HepG2 (cell line): Measurements from ENCODE around the gene TTPAL. TPM values are rescaled to one million over a fixed set of nuclear protein-coding genes. Genes with fewer than 3 reads are reported as not detected.
A peak's percentile ranks its signal among the peaks of the same experiment; 100 is the strongest.

Experiments
- BHLHE40 ChIP-seq: IDR thresholded peaks from 2 replicates; pipeline ENCODE4 v1.6.1; 2011; ENCODE audit warnings: low read length, improper control_type of control experiment
- BRCA1 ChIP-seq: sonication (generic); formaldehyde crosslinking; IDR thresholded peaks from 2 replicates; pipeline ENCODE4 v1.4.0; 2020; ENCODE audit warnings: missing genetic modification reagents
- CBX1 ChIP-seq: IDR thresholded peaks from one replicate; pipeline ENCODE4 v1.6.1; 2016; ENCODE audit warnings: antibody characterized with exemption, low read depth
- HHEX ChIP-seq: IDR thresholded peaks from 2 replicates; pipeline ENCODE4 v1.6.1; 2016; ENCODE audit warnings: control low read depth
- HOXA5 ChIP-seq: sonication (generic); formaldehyde crosslinking; IDR thresholded peaks from 2 replicates; pipeline ENCODE4 v1.4.0; 2020; ENCODE audit warnings: missing genetic modification reagents
- KDM5B ChIP-seq: sonication (generic); formaldehyde crosslinking; IDR thresholded peaks from 2 replicates; pipeline ENCODE4 v1.4.0; 2020; ENCODE audit warnings: missing genetic modification reagents, mild to moderate bottlenecking, borderline replicate concordance
- LBX2 ChIP-seq: sonication (generic); formaldehyde crosslinking; IDR thresholded peaks from 2 replicates; pipeline ENCODE4 v1.5.0; 2020; ENCODE audit warnings: missing genetic modification reagents, mild to moderate bottlenecking, borderline replicate concordance
- SETDB1 ChIP-seq: sonication (generic); formaldehyde crosslinking; IDR thresholded peaks from 2 replicates; pipeline ENCODE4 v1.5.1; 2020; ENCODE audit warnings: missing genetic modification reagents, mild to moderate bottlenecking, borderline replicate concordance
- SP1 ChIP-seq, 2 experiments: fragments of 450-650 bp in 1 of 2; sonication (generic) in 1 of 2; formaldehyde crosslinking in 1 of 2; IDR thresholded peaks; 2 replicates each; pipeline versions ENCODE4 v1.4.0 to v1.6.1; 2016 to 2020; ENCODE audit warnings: missing genetic modification reagents in 1 of 2
- SP2 ChIP-seq: sonication (generic); formaldehyde crosslinking; IDR thresholded peaks from 2 replicates; pipeline ENCODE4 v1.5.1; 2020; ENCODE audit warnings: mild to moderate bottlenecking, missing genetic modification reagents
- THAP9 ChIP-seq: sonication (generic); formaldehyde crosslinking; IDR thresholded peaks from 2 replicates; pipeline ENCODE4; 2020; ENCODE audit warnings: missing genetic modification reagents, mild to moderate bottlenecking, borderline replicate concordance
- WIZ ChIP-seq: sonication (generic); formaldehyde crosslinking; IDR thresholded peaks from 2 replicates; pipeline ENCODE4 v1.5.1; 2020; ENCODE audit warnings: mild to moderate bottlenecking, missing genetic modification reagents
- XRCC5 ChIP-seq: fragments of 200-400 bp; formaldehyde crosslinking; optimal IDR thresholded peaks from 2 replicates; pipeline ENCODE3; 2017; ENCODE audit warnings: mild to moderate bottlenecking, low read length
- YEATS4 ChIP-seq: sonication (generic); formaldehyde crosslinking; IDR thresholded peaks from 2 replicates; pipeline ENCODE4 v1.4.0; 2020; ENCODE audit warnings: missing genetic modification reagents, borderline replicate concordance
- ZNF143 ChIP-seq: sonication (generic); formaldehyde crosslinking; IDR thresholded peaks from 2 replicates; pipeline ENCODE4 v1.4.0; 2020; ENCODE audit warnings: missing genetic modification reagents
- ZNF251 ChIP-seq: sonication (generic); formaldehyde crosslinking; IDR thresholded peaks from 2 replicates; pipeline ENCODE4 v1.9.0; 2021; ENCODE audit warnings: mild to moderate bottlenecking, missing genetic modification reagents
- ZNF33B ChIP-seq: sonication (generic); formaldehyde crosslinking; IDR thresholded peaks from 2 replicates; pipeline ENCODE4 v1.5.1; 2020; ENCODE audit warnings: mild to moderate bottlenecking, missing genetic modification reagents
- ZNF773 ChIP-seq: sonication (generic); formaldehyde crosslinking; IDR thresholded peaks from 2 replicates; pipeline ENCODE4 v1.4.0; 2020; ENCODE audit warnings: missing genetic modification reagents, borderline replicate concordance
- ZNF777 ChIP-seq: sonication (generic); formaldehyde crosslinking; IDR thresholded peaks from 2 replicates; pipeline ENCODE4 v1.4.0; 2020; ENCODE audit warnings: missing genetic modification reagents
- ZNF780A ChIP-seq: sonication (generic); formaldehyde crosslinking; IDR thresholded peaks from 2 replicates; pipeline ENCODE4 v1.8.0; 2022; ENCODE audit warnings: mild to moderate bottlenecking, missing genetic modification reagents, moderate library complexity
- polyA plus RNA-seq, 8 experiments: library from polyadenylated mRNA; depleted of rRNA in 3 of 8; stranded (reverse) in 7 of 8; unstranded in 1 of 8; fragments of >200 nt; fragmentation: Illumina TruSeq in 4 of 8; extraction: Trizol in 4 of 8; gene quantifications; 2 replicates each; pipeline versions ENCODE4 v1.2.1 to v1.2.3, GENCODE V29; 2011 to 2016; ENCODE audit warnings: low read depth in 4 of 8, missing spikeins in 1 of 8, mixed read lengths in 1 of 8; ENCODE audit not compliant: insufficient read depth in 1 of 8
- total RNA-seq, 5 experiments: library from RNA; depleted of rRNA; stranded (reverse); fragments of >200 nt; fragmentation: Illumina TruSeq; extraction: Trizol; gene quantifications; 2 replicates each; pipeline ENCODE4 v1.2.3, GENCODE V29; 2016; ENCODE audit warnings: low read depth in 1 of 5
- TF ChIP-seq, protein P1 (sequence below): sonication (generic); formaldehyde crosslinking; IDR thresholded peaks from 2 replicates; pipeline ENCODE4 v1.4.0; 2020; ENCODE audit warnings: missing genetic modification reagents, mild to moderate bottlenecking, borderline replicate concordance
- TF ChIP-seq, protein P2 (sequence below): sonication (generic); formaldehyde crosslinking; IDR thresholded peaks from 2 replicates; pipeline ENCODE4 v1.4.0; 2020; ENCODE audit warnings: mild to moderate bottlenecking, missing genetic modification reagents

The TTPAL gene
- total and polyA plus RNA-seq, 2 of the 13 experiments (the other 11 are each of a cell fraction or from before 2014, with no cell fraction given): 4.3 to 18.8 TPM

GRCh38 chr20:44433751-44434538 lies 41.7 kb upstream of the TTPAL start (continued):
- TF ChIP-seq ZNF780A (CRISPR knock-in tag) (0 out of 2 replicates have a peak, but pooled peaks have one; percentile 20), SP2 (CRISPR knock-in tag) (0 out of 2 replicates have a peak, but pooled peaks have one; percentile 5), YEATS4 (CRISPR knock-in tag) (no peak; the same call in 1 of the 2 replicates), ZNF33B (CRISPR knock-in tag) (peak; percentile 67; the same call in 1 of the 2 replicates), WIZ (CRISPR knock-in tag) (0 out of 2 replicates have a peak, but pooled peaks have one; percentile 53), ZNF777 (CRISPR knock-in tag) (peak; percentile 47; the same call in 1 of the 2 replicates), ZNF773 (CRISPR knock-in tag) (no peak), LBX2 (CRISPR knock-in tag) (no peak; the same call in 1 of the 2 replicates), SETDB1 (CRISPR knock-in tag) (no peak), BRCA1 (no peak), XRCC5 (peak; percentile 5), THAP9 (CRISPR knock-in tag) (peak; percentile 62; the same call in 1 of the 2 replicates), KDM5B (CRISPR knock-in tag) (no peak; the same call in 1 of the 2 replicates), ZNF143 (CRISPR knock-in tag) (0 out of 2 replicates have a peak, but pooled peaks have one; percentile 25), ZNF251 (CRISPR knock-in tag) (no peak), BHLHE40 (no peak), CBX1 (peak; percentile 79), HHEX (CRISPR knock-in tag) (no peak), HOXA5 (peak; percentile 11; the same call in 1 of the 2 replicates), SP1 (IDR thresholded peaks at IDR 0.05) (no peak), SP1 (CRISPR knock-in tag; IDR thresholded peaks at IDR 0.05) (no peak)
- TF ChIP-seq, protein P1, sequence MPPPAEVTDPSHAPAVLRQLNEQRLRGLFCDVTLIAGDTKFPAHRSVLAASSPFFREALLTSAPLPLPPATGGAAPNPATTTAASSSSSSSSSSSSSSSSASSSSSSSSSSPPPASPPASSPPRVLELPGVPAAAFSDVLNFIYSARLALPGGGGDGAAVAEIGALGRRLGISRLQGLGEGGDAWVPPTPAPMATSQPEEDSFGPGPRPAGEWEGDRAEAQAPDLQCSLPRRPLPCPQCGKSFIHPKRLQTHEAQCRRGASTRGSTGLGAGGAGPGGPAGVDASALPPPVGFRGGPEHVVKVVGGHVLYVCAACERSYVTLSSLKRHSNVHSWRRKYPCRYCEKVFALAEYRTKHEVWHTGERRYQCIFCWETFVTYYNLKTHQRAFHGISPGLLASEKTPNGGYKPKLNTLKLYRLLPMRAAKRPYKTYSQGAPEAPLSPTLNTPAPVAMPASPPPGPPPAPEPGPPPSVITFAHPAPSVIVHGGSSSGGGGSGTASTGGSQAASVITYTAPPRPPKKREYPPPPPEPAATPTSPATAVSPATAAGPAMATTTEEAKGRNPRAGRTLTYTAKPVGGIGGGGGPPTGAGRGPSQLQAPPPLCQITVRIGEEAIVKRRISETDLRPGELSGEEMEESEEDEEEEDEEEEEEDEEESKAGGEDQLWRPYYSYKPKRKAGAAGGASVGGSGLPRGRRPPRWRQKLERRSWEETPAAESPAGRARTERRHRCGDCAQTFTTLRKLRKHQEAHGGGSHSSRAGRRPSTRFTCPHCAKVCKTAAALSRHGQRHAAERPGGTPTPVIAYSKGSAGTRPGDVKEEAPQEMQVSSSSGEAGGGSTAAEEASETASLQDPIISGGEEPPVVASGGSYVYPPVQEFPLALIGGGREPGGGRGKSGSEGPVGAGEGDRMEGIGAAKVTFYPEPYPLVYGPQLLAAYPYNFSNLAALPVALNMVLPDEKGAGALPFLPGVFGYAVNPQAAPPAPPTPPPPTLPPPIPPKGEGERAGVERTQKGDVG (CRISPR knock-in tag): no peak; the same call in 1 of the 2 replicates
- TF ChIP-seq, protein P2, sequence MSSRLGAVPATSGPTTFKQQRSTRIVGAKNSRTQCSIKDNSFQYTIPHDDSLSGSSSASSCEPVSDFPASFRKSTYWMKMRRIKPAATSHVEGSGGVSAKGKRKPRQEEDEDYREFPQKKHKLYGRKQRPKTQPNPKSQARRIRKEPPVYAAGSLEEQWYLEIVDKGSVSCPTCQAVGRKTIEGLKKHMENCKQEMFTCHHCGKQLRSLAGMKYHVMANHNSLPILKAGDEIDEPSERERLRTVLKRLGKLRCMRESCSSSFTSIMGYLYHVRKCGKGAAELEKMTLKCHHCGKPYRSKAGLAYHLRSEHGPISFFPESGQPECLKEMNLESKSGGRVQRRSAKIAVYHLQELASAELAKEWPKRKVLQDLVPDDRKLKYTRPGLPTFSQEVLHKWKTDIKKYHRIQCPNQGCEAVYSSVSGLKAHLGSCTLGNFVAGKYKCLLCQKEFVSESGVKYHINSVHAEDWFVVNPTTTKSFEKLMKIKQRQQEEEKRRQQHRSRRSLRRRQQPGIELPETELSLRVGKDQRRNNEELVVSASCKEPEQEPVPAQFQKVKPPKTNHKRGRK: no peak
